Mammary epithelial cell (primary cell): ENCODE data around the gene OR6S1.
"Not testable (repeated sequence)": the region's sequence is repeated elsewhere in the genome, so short reads cannot be mapped to it uniquely, and the experiment has no call there.

Experiments
- CTCF ChIP-seq, 2 donors: IDR thresholded peaks in 1 of 2; conservative IDR thresholded peaks in 1 of 2; 2 replicates each; pipeline ENCODE4 v1.5.1; 2011 to 2012; ENCODE audit warnings: inconsistent platforms in 2 of 2, low read length in 2 of 2, mild to moderate bottlenecking in 2 of 2, control low read depth in 1 of 2, low read depth in 1 of 2; ENCODE audit not compliant: insufficient read depth in 1 of 2; ENCODE audit errors: extremely low read depth in 1 of 2
- EZH2 ChIP-seq: IDR thresholded peaks from 2 replicates; pipeline ENCODE4 v1.6.1; 2012; ENCODE audit warnings: low read length, inconsistent platforms, borderline replicate concordance

- not testable (repeated sequence) for TF ChIP-seq EZH2; CTCF (conservative IDR thresholded peaks at IDR 0.05 in 1 of 2, IDR thresholded peaks at IDR 0.05 in 1 of 2; ENCODE audit: extremely low read depth in 1 of 2, insufficient read depth in 1 of 2, low read depth in 1 of 2, low read length in 2 of 2)
Observed at GRCh38 chr14:20642755-20643154, 1.3 kb upstream of the OR6S1 start.
